ENCODE measurements around the gene RFXAP. TPM values are rescaled to one million over a fixed set of nuclear protein-coding genes. Genes with fewer than 3 reads are reported as not detected.

RFXAP gene
- polyA plus RNA-seq, 4 donors: 13.4 to 18.7 (median 14.2) TPM

GRCh38 chr13:36862002-36862685 is 43.1 kb downstream of the RFXAP start:
- no peak for DNase-seq (ENCODE audit: low read depth in 4 of 4, low spot score in 2 of 4)

GRCh38 chr13:36862722-36863121 is 43.7 kb downstream of the RFXAP start:
- no peak for DNase-seq (ENCODE audit: low read depth in 4 of 4, low spot score in 2 of 4)

GRCh38 chr13:36865265-36865664 is 46.2 kb downstream of the RFXAP start:
- DNase-seq (ENCODE audit: low read depth in 4 of 4, low spot score in 2 of 4): no peak

GRCh38 chr13:36866232-36866631 is 47.2 kb downstream of the RFXAP start:
- DNase-seq (ENCODE audit: low read depth in 4 of 4, low spot score in 2 of 4): no peak

- DNase-seq (ENCODE audit: low read depth in 4 of 4, low spot score in 2 of 4): no peak
Measured at GRCh38 chr13:36870050-36870692, 51.1 kb downstream of the RFXAP start.

- DNase-seq (ENCODE audit: low read depth in 4 of 4, low spot score in 2 of 4): no peak
Measured at GRCh38 chr13:36872621-36873020, 53.6 kb downstream of the RFXAP start.

- DNase-seq (ENCODE audit: low read depth in 4 of 4, low spot score in 2 of 4): no peak
Measured at GRCh38 chr13:36875431-36875830, 56.4 kb downstream of the RFXAP start.

- DNase-seq (ENCODE audit: low read depth in 4 of 4, low spot score in 2 of 4): no peak
Measured at GRCh38 chr13:36875961-36876360, 56.9 kb downstream of the RFXAP start.

Other genes with a start within 250 kb of the RFXAP start
- gene SERTM1, start 145.2 kb upstream of the RFXAP start, polyA plus RNA-seq (ENCODE audit: insufficient read length in 4 of 4): under 1 TPM; 0.35 to 0.84 (median 0.41) TPM
- gene SMAD9, start 101.0 kb downstream of the RFXAP start, polyA plus RNA-seq (ENCODE audit: insufficient read length in 4 of 4): 10 to 100 TPM; 29.3 to 36.1 (median 31.2) TPM
- 10 to 100 TPM; 47.0 to 63.5 (median 54.1) TPM for gene ALG5, start 180.1 kb downstream of the RFXAP start, polyA plus RNA-seq (ENCODE audit: insufficient read length in 4 of 4)
- gene EXOSC8, start 181.6 kb downstream of the RFXAP start, polyA plus RNA-seq (ENCODE audit: insufficient read length in 4 of 4): 10 to 100 TPM; 61.7 to 91.9 (median 69.6) TPM
- 100 to 1,000 TPM in 2 of 4 donors, 10 to 100 TPM in 2; 74.1 to 125 (median 103) TPM for gene SUPT20H, start 240.5 kb downstream of the RFXAP start, polyA plus RNA-seq (ENCODE audit: insufficient read length in 4 of 4)